ENCODE results near the gene MYO1A.

MYO1A gene

DNA sequence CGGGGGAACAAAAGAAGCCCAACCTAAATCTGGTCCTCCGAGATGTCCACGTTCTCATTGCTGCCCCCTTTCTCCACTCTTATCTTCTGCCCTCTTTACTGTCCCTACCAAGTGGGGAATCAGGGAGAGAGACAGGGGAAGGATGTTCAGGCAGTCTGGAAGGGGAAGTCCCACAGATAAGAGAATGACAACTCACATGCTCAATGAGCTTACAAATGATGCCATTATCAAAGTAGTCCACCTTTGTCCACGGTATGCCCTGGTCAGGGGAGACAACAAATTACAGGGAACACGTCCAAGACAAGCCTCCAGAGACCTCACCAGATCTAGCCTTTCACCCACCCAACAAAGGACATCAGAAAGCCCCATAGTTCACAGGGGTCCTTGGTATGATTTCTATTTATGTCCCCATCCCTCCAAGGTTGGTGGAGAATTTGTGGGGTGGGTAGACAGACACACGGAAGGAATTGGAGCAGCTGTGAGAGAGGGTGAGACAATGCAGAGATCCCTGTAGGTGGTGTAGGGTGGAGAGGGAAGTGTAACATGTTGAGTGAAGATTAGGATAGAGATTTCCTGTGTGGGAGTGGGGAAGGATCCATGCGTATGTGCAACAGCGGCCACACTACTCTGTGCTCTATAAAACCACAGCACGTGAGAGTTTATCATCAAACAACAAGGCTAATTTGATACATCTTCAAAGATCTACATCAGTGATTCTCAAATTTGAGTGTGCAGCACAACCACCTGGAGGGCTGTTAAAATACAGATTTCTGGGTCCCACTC is 10.7 kb downstream of the MYO1A start:
- no peaks in the 10 kb centered on the region for H3K27me3 ChIP-seq (ENCODE audit: insufficient read depth, low read length, poor library complexity)
- no peak for ATAC-seq (ENCODE audit: insufficient read depth, low read depth)

DNA sequence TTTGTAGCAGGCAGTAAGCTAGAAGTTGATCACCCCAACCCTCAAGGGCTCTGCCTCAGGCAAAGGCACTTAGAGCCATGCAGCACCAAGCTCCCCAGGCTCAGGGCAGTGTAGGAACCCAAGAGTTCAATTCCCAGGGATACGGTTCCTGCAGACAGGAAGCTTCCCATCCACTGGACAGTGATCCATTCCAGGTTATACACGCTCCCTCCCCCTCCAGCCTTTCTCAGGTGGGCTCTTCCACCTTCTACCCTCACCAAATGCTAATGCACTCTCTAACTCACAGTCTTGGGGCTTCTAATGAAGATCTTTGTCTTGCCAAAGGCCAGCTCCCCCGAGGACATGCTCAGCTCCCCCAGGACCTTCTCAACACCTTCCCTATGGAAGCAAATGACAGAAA is 12.7 kb downstream of the MYO1A start:
- H3K27ac ChIP-seq (ENCODE audit: low read length): no peak overlapping the region
- no peak overlapping the region for H3K4me2 ChIP-seq (ENCODE audit: insufficient read depth, low read length)
- no peaks in the 10 kb centered on the region for H3K4me1 ChIP-seq (ENCODE audit: insufficient read depth, low read length)
- DNase-seq (no peak), ATAC-seq (ENCODE audit: insufficient read depth, low read depth) (no peak)
- H3K79me2 ChIP-seq (ENCODE audit: insufficient read depth, low read length): no peaks in the 10 kb centered on the region
- no peak overlapping the region for H2AFZ ChIP-seq (ENCODE audit: low read depth, low read length)
- no peak overlapping the region for H3K9ac ChIP-seq (ENCODE audit: low read depth, low read length)
- no peaks in the 10 kb centered on the region for H4K20me1 ChIP-seq (ENCODE audit: insufficient read depth, low read length)
- H3K27me3 ChIP-seq (ENCODE audit: insufficient read depth, low read length, poor library complexity): no peaks in the 10 kb centered on the region
- no peaks in the 10 kb centered on the region for H3K9me3 ChIP-seq (ENCODE audit: insufficient read depth, low read length, severe bottlenecking)
- no peak for TF ChIP-seq EZH2 (IDR thresholded peaks at IDR 0.05; ENCODE audit: borderline replicate concordance, low read depth, low read length, severe bottlenecking)
- TF ChIP-seq, protein P1, sequence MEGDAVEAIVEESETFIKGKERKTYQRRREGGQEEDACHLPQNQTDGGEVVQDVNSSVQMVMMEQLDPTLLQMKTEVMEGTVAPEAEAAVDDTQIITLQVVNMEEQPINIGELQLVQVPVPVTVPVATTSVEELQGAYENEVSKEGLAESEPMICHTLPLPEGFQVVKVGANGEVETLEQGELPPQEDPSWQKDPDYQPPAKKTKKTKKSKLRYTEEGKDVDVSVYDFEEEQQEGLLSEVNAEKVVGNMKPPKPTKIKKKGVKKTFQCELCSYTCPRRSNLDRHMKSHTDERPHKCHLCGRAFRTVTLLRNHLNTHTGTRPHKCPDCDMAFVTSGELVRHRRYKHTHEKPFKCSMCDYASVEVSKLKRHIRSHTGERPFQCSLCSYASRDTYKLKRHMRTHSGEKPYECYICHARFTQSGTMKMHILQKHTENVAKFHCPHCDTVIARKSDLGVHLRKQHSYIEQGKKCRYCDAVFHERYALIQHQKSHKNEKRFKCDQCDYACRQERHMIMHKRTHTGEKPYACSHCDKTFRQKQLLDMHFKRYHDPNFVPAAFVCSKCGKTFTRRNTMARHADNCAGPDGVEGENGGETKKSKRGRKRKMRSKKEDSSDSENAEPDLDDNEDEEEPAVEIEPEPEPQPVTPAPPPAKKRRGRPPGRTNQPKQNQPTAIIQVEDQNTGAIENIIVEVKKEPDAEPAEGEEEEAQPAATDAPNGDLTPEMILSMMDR (IDR thresholded peaks at IDR 0.05; ENCODE audit: borderline replicate concordance, extremely low read depth, low read length, poor library complexity, severe bottlenecking): no peak
- H3K36me3 ChIP-seq (ENCODE audit: insufficient read depth, low read length): no peaks in the 10 kb centered on the region
- no peak overlapping the region for H3K4me3 ChIP-seq (ENCODE audit: low read depth in 1 of 2, low read length in 2 of 2)

More for the DNA sequence above, 10.7 kb downstream of the MYO1A start:
- no peak for TF ChIP-seq EZH2 (IDR thresholded peaks at IDR 0.05; ENCODE audit: borderline replicate concordance, low read depth, low read length, severe bottlenecking)
- TF ChIP-seq, protein P1 (IDR thresholded peaks at IDR 0.05; ENCODE audit: borderline replicate concordance, extremely low read depth, low read length, poor library complexity, severe bottlenecking): no peak
- H3K4me1 ChIP-seq (ENCODE audit: insufficient read depth, low read length): no peaks in the 10 kb centered on the region
- H3K4me3 ChIP-seq (ENCODE audit: low read depth in 1 of 2, low read length in 2 of 2): no peak overlapping the region
- no peaks in the 10 kb centered on the region for H4K20me1 ChIP-seq (ENCODE audit: insufficient read depth, low read length)
- no peak overlapping the region for H3K27ac ChIP-seq (ENCODE audit: low read length)
- no peak overlapping the region for H3K4me2 ChIP-seq (ENCODE audit: insufficient read depth, low read length)
- no peaks in the 10 kb centered on the region for H3K79me2 ChIP-seq (ENCODE audit: insufficient read depth, low read length)
- no peaks in the 10 kb centered on the region for H3K9me3 ChIP-seq (ENCODE audit: insufficient read depth, low read length, severe bottlenecking)
- no peak overlapping the region for H2AFZ ChIP-seq (ENCODE audit: low read depth, low read length)
- H3K36me3 ChIP-seq (ENCODE audit: insufficient read depth, low read length): no peaks in the 10 kb centered on the region
- DNase-seq: no peak
- no peak overlapping the region for H3K9ac ChIP-seq (ENCODE audit: low read depth, low read length)

DNA sequence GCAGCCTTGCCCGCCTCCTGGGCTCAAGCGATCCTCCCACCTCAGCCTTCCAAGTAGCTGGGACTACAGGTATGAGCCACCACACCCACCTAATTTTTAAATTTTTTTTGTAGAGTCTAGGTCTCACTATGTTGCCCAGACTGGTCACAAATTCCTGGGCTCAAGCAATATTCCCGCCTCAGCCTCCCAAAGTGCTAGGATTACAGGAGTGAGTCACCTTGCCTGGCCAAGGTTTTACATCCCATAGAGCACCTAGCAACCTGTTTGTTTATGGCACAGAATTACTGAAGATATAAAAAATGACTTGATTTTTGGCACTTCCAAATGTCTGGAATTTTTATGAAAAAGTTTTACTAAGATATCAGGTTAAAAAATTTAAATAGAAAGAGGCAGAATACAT is 16.5 kb downstream of the MYO1A start:
- Histone ChIP-seq H3K4me1 (ENCODE audit: insufficient read depth, low read length) (peaks cover 25% of the 10 kb centered on the region), H4K20me1 (ENCODE audit: insufficient read depth, low read length) (no peaks in the 10 kb centered on the region), H3K4me3 (ENCODE audit: low read depth in 1 of 2, low read length in 2 of 2) (no peak overlapping the region), H3K36me3 (ENCODE audit: insufficient read depth, low read length) (no peaks in the 10 kb centered on the region), H3K9me3 (ENCODE audit: insufficient read depth, low read length, severe bottlenecking) (no peaks in the 10 kb centered on the region), H3K79me2 (ENCODE audit: insufficient read depth, low read length) (no peaks in the 10 kb centered on the region), H3K4me2 (ENCODE audit: insufficient read depth, low read length) (no peak overlapping the region), H3K9ac (ENCODE audit: low read depth, low read length) (no peak overlapping the region), H3K27ac (ENCODE audit: low read length) (no peak overlapping the region), H2AFZ (ENCODE audit: low read depth, low read length) (no peak overlapping the region), H3K27me3 (ENCODE audit: insufficient read depth, low read length, poor library complexity) (no peaks in the 10 kb centered on the region)
- ATAC-seq (ENCODE audit: insufficient read depth, low read depth): no peak
- DNase-seq: no peak
- no peak for TF ChIP-seq EZH2 (IDR thresholded peaks at IDR 0.05; ENCODE audit: borderline replicate concordance, low read depth, low read length, severe bottlenecking)
- TF ChIP-seq, protein P1 (IDR thresholded peaks at IDR 0.05; ENCODE audit: borderline replicate concordance, extremely low read depth, low read length, poor library complexity, severe bottlenecking): no peak

Measured in DND-41 (cell line).